Measurements from ENCODE around the gene BTN1A1. TPM values are rescaled to one million over a fixed set of nuclear protein-coding genes. Genes with fewer than 3 reads are reported as not detected.

BTN1A1 gene
- total RNA-seq, 2 donors from 2014 or later, result not detected

DNA sequence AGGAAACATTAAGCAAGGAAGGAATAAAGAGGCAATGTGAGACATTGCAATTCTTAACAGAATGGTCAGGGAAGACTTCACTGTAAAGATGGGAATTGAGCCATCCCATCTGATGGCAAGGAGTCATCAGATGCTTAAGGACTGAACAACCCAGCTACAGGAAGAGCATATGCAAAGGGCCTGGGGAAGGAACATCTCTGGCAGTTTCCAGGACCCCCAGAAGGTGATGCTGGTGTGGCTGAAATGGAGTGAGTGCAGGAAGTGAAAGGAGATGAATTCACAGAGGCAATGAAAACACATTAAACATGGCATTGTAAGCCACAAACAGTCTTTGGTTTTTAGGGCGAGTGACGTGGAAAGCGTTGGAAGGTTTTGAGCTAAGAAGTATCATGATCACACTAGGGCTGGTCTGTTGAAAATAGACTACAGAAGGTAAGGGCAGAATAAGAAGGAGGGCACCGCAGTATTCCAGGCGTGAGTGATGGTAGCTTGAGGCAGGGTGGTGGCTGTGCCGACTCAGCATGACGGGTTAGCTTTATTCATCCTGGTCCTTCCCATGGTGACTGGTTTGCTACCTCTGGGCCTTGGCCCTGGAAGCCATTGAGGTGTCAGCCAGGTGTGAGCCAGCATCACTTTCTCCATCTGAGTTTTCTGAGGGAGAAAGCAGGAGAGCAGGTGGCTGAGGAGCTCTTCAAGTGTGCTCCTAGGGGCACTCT is 35.5 kb upstream of the BTN1A1 start:
- H3K4me1 ChIP-seq, result peaks cover 19% of the 10 kb centered on the region
- no peak for TF ChIP-seq POLR2A (IDR thresholded peaks at IDR 0.05)
- TF ChIP-seq, protein P1, sequence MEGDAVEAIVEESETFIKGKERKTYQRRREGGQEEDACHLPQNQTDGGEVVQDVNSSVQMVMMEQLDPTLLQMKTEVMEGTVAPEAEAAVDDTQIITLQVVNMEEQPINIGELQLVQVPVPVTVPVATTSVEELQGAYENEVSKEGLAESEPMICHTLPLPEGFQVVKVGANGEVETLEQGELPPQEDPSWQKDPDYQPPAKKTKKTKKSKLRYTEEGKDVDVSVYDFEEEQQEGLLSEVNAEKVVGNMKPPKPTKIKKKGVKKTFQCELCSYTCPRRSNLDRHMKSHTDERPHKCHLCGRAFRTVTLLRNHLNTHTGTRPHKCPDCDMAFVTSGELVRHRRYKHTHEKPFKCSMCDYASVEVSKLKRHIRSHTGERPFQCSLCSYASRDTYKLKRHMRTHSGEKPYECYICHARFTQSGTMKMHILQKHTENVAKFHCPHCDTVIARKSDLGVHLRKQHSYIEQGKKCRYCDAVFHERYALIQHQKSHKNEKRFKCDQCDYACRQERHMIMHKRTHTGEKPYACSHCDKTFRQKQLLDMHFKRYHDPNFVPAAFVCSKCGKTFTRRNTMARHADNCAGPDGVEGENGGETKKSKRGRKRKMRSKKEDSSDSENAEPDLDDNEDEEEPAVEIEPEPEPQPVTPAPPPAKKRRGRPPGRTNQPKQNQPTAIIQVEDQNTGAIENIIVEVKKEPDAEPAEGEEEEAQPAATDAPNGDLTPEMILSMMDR (IDR thresholded peaks at IDR 0.05), result no peak
- 91 to 97% methylated on average over 7 of the region's 7 CpGs for WGBS, 2 donors
- H3K9me3 ChIP-seq, result no peaks in the 10 kb centered on the region
- H3K4me3 ChIP-seq, result no peak overlapping the region
- intact Hi-C loops (cut with DNase I), result no loop called here
- ATAC-seq (no peak), DNase-seq (no peak)
- no peaks in the 10 kb centered on the region for H3K27me3 ChIP-seq
- peaks cover 9 to 27% of the 10 kb centered on the region in 2 donors for H3K36me3 ChIP-seq (replicated peaks in 1 of 2; ENCODE audit: insufficient read depth in 1 of 2, low read depth in 2 of 2)
- no peak overlapping the region for H3K27ac ChIP-seq

DNA sequence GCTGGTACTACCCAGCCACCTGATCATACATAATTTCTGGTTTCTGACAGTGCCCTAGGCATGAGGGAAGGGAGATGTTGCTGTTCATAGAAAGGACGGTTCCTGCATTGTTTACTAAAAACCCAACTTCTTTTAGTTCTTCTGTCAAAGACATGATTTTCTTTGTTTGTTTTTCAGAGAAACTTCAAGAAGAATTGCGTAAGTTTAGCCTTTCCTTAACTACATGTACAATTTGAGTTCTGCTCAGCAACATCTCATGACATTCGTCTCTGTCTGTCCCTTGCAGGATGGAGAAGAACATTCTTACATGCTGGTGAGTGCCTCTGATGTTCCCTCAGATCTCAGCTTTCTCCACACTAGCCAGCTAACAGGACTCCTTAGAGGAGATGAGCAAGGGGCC is 34.3 kb upstream of the BTN1A1 start:
- no peak overlapping the region for H3K27ac ChIP-seq
- H3K4me3 ChIP-seq, result no peak overlapping the region
- ATAC-seq (no peak), DNase-seq (no peak)
- H3K36me3 ChIP-seq (replicated peaks in 1 of 2; ENCODE audit: insufficient read depth in 1 of 2, low read depth in 2 of 2), result peaks cover 9 to 26% of the 10 kb centered on the region in 2 donors
- peaks cover 7% of the 10 kb centered on the region for H3K4me1 ChIP-seq
- intact Hi-C loops (cut with DNase I), result no loop called here
- TF ChIP-seq, protein P1 (IDR thresholded peaks at IDR 0.05), result no peak
- no peak for TF ChIP-seq POLR2A (IDR thresholded peaks at IDR 0.05)
- no peaks in the 10 kb centered on the region for H3K9me3 ChIP-seq
- no peaks in the 10 kb centered on the region for H3K27me3 ChIP-seq
- WGBS, 2 donors, result 88% methylated on average over 3 of the region's 3 CpGs

DNA sequence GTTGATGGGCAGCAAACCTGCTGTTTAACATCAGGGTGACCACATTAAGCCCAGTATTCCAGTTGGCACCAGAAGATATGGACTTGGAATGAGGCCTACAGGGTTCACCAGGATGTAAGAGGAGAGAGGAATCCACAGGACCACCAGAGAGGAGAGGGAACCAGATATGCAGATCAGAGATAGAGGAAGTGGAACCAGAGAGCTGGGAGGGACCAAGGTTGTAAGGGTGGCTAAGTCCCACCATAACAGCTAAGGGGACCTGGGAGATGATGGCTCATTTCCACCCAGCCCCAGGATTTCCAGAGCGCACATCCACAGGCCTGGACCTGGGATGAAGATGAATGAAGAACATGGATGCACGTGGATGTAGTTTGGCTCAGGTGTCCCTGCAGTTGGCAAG is 31.3 kb upstream of the BTN1A1 start:
- WGBS, 2 donors, result 89 to 91% methylated on average over 2 of the region's 2 CpGs
- H3K4me3 ChIP-seq, result no peak overlapping the region
- peaks cover 5% of the 10 kb centered on the region for H3K4me1 ChIP-seq
- no peaks in the 10 kb centered on the region for H3K9me3 ChIP-seq
- H3K36me3 ChIP-seq (replicated peaks in 1 of 2; ENCODE audit: insufficient read depth in 1 of 2, low read depth in 2 of 2), result peaks cover 0 to 22% of the 10 kb centered on the region in 2 donors
- no peaks in the 10 kb centered on the region for H3K27me3 ChIP-seq
- ATAC-seq (no peak), DNase-seq (no peak)
- no peak overlapping the region for H3K27ac ChIP-seq
- TF ChIP-seq, protein P1 (IDR thresholded peaks at IDR 0.05), result no peak
- no peak for TF ChIP-seq POLR2A (IDR thresholded peaks at IDR 0.05)
- intact Hi-C loops (cut with DNase I), result no loop called here

DNA sequence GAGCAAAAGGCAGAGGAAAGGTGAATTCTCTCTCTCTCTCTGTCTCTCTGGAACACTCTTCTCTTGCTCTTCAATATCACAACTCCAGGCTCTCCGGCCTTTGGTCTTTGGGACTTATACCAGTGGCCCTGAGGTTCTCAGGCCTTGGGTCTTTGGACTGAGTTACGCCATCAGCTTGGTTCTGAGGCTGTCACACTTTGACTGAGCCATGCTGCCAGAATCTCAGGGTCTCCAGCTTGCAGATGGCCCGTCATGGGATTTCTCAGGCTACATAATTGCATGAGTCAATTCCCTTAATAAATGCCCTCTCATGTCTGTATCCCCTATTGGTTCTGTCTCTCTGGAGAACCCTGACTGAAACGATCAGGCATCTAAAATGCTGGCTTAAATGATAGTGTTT is 29.5 kb upstream of the BTN1A1 start:
- Histone ChIP-seq H3K27me3 (no peaks in the 10 kb centered on the region), H3K4me3 (no peak overlapping the region), H3K36me3 (replicated peaks in 1 of 2; ENCODE audit: insufficient read depth in 1 of 2, low read depth in 2 of 2) (peaks cover 0 to 14% of the 10 kb centered on the region in 2 donors), H3K4me1 (peaks cover 16% of the 10 kb centered on the region), H3K27ac (no peak overlapping the region), H3K9me3 (no peaks in the 10 kb centered on the region)
- DNase-seq, result no peak
- 89 to 90% methylated on average over 4 of the region's 4 CpGs for WGBS, 2 donors
- TF ChIP-seq, protein P1 (IDR thresholded peaks at IDR 0.05), result no peak
- no peak for TF ChIP-seq POLR2A (IDR thresholded peaks at IDR 0.05)
- intact Hi-C loops (cut with DNase I), result no loop called here
- no peak for ATAC-seq

DNA sequence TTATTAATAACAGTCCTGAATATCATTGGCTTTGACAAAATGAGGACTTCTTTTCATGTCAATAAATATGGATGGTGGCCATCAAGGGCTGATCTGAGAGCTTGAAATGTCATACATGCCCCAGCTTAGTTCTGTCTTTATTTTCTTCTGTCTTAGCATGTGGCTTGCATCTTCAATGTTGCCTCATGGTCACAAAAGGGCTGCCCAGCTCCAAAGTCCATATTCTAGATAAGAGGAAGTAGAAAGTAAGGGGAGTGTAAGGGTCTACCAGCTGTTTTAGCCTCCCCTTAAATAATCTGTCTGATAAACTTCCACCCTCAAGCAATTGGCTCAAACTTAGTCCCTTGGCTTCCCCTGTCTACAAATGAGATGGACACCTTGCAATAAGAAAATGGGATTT is 28.1 kb upstream of the BTN1A1 start:
- no peaks in the 10 kb centered on the region for H3K27me3 ChIP-seq
- DNase-seq (no peak), ATAC-seq (no peak)
- TF ChIP-seq, protein P1 (IDR thresholded peaks at IDR 0.05), result no peak
- TF ChIP-seq POLR2A (IDR thresholded peaks at IDR 0.05), result no peak
- no peak overlapping the region for H3K4me3 ChIP-seq
- H3K4me1 ChIP-seq, result peaks cover 16% of the 10 kb centered on the region
- intact Hi-C loops (cut with DNase I), result no loop called here
- H3K27ac ChIP-seq, result no peak overlapping the region
- no peaks in the 10 kb centered on the region for H3K9me3 ChIP-seq
- peaks cover 0 to 7% of the 10 kb centered on the region in 2 donors for H3K36me3 ChIP-seq (replicated peaks in 1 of 2; ENCODE audit: insufficient read depth in 1 of 2, low read depth in 2 of 2)
